AML-193 (cell line): Measurements from ENCODE around the gene LIMS1.
"Not testable (repeated sequence)": the region's sequence is repeated elsewhere in the genome, so short reads cannot be mapped to it uniquely, and the experiment has no call there.

ENCODE experiments used
- DNase-seq, 2 experiments: peaks; one replicate each; lab custom pipeline; 2025; lab: John Stamatoyannopoulos, UW

The LIMS1 gene, protein sequence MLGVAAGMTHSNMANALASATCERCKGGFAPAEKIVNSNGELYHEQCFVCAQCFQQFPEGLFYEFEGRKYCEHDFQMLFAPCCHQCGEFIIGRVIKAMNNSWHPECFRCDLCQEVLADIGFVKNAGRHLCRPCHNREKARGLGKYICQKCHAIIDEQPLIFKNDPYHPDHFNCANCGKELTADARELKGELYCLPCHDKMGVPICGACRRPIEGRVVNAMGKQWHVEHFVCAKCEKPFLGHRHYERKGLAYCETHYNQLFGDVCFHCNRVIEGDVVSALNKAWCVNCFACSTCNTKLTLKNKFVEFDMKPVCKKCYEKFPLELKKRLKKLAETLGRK

DNA sequence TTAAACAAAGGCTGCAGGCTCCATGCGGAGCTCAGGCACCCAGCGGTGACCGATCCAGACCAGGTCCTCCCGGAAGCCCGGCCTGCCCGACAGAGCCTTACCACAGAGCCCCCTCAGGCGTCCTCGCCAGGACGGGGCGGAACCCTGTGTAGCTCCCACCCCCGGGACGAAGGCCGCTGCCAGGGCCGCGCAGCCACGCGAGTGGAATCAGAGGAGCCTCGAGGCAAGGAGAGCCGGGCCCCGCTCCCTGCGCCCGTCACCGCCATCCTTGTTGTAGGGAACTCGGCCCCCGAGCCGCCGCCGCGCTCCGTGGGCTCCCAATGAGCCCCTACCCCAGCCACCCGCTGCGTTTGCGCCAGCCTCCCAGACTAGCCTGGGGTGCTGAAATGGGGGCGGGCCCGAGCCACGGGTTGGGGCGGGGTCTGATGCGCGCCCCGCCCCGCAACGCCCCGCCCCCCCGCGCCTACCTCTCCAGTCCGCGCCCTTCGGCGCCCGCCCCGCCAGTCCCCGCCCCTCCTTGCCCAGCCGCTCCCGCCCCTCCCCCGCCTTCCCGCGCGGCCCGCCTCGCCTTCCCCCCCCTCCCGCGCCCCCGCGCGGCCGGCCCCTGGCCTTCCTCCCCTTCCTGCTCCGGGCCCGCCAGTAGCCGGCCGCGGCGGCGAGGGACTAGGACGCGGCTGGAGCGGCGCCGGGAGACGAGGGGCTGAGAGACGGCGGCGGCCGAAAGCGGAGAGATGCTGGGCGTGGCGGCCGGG is at the start of gene LIMS1:
Gene LIMS1 (plus strand): TSS at position 639 of the 752 bp plus-strand sequence. CDS start 93 bp downstream, at position 732.
- DNase-seq = peak; percentile 59 to 80

DNA sequence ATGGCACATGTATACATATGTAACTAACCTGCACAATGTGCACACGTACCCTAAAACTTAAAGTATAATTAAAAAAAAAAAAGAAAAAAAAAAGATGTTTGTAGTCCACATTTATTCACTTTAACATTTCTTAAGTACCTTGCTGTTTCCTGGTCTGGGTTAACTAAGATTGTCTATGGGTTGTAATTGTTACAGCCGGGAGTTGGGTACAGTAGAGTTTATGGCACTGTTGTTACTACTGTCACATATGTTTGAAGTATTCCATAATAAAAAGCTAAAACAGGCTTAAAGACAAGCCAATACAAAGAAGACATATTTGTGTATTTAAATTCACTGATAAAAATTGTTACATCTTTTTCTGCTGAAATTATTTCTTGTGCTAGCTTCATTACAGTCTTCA is 49.0 kb upstream of the LIMS1 start:
- no peak for DNase-seq

DNA sequence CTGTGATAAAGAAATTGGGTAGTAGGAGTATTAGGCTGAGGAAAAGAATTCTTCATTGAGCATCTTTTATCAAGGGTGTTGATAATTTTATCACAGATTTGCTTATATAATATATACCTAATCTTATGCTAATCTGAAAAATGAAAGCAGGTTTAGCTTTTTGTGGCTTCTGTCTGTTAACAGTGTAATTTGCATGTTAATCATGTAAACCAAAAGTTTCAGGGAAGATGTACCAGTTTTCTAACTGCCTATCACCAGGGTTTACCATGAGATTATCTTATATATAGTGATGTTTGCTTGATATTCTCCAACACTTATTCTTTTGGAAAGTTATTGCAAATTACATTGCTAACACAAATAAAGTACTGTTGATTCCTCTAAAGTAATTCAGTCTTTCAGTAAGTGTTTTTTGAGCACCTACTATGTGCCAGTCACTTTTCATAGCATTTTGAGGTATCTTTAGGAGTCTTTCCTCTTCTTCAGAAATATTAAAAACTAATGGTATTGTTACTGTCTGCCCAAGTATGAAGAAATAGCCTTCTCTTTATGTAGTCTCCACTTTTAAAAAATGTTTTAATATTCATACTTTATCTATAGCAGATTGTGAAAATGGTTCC is 43.7 kb upstream of the LIMS1 start:
- no peak for DNase-seq

DNA sequence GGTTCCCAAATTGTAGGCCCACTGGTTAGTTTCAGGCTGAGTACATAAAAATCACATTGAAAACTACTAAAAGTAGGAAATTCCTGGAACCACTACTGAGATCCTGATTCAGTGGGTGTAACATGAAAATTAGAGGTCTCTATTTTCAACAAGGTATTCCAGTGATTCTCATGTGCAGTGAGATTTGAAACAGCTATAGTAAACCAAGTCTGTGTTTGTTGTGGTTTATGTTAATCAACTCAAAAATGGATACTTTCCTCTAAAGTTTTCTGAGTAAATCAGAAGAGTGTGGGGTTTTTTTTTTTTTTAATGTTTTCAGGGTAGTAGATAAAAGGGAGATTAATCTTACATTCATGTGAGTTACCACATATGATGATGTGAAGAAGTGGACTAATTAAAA is 42.4 kb upstream of the LIMS1 start:
- no peak for DNase-seq

DNA sequence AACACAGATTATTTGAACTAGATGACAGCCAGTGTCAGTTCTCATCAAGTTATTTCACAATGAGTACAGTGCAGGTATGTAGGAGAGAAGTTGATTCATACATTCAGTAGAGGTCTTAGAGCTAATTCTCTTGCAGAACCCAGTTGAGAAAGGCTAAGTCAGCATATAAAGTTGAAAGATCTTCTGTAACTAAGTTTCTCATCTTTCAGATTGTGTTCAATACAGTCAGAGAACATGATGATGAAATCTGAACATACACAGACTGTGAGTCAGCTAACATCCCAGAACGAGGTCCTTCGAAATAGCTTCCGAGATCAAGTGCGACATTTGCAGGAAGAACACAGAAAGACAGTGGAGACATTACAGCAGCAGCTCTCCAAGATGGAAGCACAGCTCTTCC is 41.9 kb upstream of the LIMS1 start:
- DNase-seq = no peak

DNA sequence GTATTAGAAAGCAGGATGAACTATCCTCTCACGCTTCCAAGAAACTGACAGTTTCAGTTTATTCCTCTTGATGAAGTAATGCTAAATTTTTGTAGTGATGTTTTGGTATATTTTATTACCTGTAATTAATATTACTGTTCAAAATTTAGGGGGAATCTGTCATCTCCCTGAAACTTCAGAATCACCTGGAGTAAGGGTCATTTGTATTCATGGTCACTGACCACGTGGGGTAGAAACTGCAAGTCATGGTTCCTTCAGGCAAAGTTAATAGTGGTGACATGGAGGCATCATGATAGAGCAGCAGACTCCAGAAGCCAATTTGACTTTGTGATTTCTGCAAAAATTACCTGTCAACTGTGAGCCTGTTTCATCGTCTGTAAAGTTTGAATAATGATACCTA is 38.1 kb upstream of the LIMS1 start:
- DNase-seq = not testable (repeated sequence)

DNA sequence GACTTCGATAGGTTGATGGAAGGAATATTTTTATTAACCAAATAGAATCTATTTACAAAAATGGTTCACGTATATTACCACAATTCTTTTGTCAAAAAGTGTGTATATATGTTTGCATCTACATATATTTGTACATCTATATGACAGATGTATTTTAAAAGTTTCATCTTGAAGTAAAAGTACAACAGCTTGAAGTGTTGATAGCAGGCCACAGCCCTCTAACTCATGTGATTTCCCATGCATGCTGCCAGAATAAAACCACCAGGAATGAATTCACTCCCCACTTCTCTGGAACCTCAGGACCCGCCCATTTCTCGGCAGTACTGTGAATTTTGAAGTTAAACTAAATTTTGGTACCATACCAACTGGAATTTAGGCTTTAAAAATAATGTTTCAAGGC is 26.6 kb upstream of the LIMS1 start:
- DNase-seq = not testable (repeated sequence)

DNA sequence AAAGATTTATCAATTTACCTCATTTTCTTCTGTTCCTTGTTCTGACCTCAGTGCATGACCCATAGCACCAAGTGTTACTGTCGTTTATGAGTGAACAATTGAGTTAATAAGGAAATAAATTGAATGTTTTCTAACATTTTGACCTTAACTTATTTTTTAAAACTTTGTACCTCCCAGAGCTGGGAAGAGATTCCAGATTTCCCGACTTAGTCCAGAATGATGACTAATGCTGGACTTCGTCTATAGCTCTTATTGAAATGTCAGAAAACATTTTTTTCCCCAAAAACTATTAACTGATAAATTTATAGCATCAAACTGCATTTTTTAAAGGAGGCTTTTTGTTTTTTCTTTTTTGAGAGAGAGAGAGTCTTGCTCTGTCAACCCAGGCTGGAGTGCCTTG is 21.8 kb upstream of the LIMS1 start:
- not testable (repeated sequence) for DNase-seq

DNA sequence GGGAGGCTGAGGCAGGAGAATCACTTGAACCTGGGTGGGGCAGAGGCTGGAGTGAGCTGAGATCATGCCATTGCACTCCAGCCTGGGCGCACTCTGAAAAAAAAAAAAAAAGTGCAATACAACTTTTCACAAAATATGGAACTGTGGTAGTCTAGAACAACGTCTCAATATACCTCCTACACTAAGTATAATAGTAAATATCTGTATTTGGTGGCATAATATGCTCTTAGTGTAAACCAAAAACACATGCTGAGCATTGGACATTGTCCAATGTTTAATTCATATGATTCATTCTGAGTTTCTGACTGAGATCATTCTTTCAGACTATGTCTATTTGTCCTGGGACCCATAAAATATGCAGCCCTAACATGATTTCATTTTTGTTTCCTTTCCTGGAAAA is 19.8 kb upstream of the LIMS1 start:
- DNase-seq = not testable (repeated sequence)

DNA sequence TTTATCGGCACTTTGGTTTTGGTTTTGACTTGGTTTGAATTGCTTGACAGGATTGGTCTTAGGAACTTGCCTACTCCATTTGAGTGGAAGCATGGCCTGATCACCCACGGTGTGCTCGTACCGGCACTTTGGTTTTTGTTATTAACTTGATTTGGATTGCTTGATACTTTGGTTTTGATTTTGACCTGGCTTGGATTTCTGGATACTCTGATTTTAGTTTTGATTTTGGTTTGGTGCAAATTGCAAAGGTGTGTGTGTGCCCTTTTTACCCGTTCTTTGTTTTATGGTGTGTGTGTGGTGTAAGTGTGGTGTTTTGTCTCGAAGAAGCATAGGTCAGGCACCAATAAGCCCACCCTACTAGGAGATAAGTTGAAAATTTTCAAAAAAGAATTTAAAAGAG is 9.6 kb upstream of the LIMS1 start:
- not testable (repeated sequence) for DNase-seq

DNA sequence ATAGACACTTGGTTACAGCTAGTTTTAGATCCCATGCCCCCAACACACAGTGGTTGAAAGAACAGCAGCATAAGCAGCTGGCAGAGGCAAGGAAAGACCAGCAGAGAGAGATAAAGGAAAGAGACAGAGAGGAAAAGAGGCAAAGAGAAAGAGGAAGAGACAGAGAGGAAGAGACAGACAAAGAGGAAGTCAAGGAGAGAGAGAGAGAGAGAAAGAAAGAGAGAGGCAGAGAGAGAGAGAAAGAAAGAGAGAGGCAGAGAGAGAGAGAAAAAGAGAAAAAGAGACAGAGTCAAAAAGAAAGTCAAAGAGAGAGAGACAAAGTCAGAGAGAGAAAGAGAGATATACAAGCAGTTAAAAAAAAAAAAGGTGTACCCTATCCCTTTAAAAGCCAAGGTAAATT is 9.0 kb upstream of the LIMS1 start:
- DNase-seq = not testable (repeated sequence)

DNA sequence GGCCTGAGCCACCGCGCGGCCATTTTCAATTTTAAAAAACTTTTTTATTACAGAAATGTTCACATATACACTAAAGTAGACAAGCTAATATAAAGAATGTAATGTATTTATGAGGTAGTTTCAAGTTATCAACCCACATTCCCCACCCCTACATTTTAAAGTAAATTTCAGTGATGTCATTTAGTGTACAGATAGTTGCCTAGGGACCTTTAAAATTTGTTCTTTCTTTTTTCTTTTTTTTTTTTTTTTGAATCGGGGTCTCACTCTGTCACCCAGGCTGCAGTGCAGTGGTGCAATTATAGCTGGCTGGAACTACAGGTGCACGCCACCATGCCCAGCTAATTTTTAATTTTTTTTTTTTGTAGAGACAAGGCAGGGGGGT is 2.6 kb upstream of the LIMS1 start:
- DNase-seq = no peak

DNA sequence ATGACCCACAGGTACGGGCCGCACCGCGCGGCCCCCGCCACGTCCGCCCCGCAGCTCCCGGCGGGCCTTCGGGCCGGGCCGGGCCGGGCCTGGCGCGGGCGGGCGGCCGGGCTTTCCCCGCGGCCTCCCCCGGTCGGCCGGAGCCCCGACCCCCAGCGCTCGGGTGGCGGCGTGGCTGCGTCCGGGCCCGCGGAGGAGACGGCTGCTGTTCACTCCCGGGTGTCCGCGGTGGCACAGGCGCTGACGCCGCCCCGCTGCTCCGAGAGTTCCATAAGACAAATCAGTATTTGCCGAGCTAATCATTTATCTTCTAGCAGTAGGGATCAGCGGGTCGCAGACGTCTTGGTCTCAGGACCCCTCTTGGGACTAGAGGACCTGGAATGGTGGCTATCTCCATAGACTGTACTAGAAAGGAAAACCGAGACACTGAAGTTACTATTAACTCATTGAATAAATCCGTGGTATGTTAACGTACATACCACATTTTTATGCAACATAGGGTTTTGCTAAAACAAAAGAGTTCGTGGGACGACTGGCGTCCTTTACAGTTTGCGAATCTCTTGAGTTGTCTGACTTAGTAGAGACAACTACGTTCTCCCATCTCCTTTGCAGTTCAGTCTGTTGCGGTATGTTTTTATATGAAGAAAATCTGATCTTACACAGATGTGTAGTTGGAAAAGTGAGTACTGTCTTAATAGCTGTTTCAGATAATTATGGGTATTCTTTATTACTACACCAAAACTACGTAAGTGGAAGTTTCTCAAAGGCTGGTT is 500 bp downstream of the LIMS1 start:
- peak in 1 of 2 experiments; percentile 26 for DNase-seq

DNA sequence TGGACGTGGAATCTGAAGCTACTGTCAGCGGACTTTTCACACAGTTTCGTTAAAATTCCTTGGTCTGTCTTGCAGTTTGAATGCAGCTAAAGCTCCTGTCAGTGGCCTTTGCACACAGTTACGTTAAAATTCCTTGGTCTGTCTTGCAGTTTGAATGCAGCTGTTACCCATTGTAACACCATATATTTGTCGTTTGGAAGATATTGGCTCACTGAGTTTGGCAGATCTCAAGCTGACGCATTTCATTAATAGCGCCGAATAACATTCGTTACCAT is 1.0 kb downstream of the LIMS1 start:
- no peak for DNase-seq

DNA sequence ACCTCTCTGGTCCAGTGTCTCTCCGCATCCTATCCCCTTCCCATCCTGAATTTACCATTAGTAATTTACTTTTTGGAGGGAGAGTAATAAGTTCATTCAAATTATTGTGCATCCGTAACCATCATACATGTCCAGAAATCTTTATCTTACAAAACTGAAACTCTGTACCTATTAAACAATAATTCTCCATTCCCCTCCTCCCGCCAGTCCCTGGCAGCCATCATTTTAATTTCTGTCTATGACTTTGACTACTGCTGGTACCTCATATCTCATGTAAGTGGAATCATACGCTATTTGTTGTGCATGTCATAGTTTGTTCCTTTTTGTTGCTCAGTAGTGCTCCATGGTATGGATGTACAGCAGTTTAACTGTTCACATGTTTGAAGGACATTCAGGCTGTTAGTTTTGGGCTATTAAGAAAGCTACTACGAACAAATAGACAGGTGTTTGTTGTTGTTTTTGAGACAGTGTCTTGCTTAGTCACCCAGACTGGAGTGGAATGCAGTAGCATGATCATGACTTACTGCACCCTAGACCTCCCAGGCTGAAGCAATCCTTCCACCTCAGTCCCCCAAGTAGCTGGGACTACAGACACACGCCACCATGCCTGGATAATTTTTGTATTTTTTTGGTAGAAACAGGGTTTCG is 2.0 kb downstream of the LIMS1 start:
- DNase-seq = no peak

DNA sequence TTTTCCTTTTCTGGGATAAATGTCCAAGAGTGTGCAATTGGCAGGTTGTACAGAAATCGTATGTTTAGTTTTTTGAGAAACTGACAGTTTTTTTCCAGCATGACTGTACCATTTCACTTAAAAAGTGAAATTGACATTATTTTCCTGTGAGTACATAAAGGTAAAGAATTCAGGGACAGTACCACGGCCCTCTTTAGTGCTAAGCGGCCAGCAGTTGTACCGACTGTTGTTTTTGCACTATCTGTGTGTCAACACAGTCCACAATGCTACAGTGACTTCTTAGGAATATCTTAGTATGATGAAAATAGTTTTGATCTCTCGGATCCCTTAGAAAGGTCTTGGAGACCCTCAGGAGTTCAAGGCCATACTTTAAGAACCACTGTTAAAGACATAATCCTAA is 2.6 kb downstream of the LIMS1 start:
- DNase-seq = no peak

DNA sequence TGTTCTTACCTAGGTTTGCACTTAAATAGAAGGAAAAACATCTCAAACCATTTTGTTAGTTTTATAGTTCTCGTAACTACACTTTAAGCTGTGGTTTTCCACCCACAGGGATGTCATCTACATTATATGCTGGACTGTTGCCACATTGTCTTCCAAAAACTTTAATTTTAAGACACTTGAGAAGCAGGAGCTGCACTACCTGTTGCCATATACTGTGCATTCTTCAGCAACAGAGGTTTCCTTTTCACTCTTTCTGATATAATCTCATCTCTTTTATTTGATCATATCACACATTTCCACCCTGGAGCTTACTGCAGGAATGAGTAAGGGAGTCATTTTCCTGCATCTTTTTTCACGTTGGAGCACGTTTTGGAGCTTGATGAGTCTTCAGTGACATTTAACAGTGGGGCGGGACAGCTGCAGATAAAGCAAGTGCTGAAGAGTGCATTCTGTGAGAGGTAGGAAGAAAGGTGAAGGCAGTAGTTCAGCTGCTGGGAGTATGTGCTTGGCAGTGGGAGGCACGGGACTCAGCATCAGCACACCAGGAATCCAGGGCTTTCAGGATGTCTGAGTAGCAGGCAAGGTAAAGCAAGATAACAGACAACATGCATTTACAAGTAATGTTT is 3.8 kb downstream of the LIMS1 start:
- no peak for DNase-seq

DNA sequence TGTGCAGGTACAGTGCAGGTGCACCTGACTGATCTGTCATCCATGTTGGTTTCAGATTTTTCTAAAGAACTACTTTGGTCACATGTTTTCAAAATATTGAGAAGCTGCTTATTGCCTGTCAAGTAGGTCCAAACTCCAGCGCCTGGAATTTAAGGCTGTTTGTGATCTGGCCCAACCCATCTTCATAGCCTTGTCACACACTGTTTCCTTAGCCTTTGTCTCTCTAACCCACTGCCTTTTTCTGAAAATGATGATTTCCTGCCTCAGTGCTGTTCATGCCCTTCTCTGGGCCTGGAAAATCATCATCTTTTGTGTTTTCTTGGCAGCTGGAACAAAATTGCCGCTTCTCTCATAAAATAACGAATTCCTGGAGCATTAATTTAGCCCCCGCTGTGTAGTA is 7.2 kb downstream of the LIMS1 start:
- DNase-seq = no peak

DNA sequence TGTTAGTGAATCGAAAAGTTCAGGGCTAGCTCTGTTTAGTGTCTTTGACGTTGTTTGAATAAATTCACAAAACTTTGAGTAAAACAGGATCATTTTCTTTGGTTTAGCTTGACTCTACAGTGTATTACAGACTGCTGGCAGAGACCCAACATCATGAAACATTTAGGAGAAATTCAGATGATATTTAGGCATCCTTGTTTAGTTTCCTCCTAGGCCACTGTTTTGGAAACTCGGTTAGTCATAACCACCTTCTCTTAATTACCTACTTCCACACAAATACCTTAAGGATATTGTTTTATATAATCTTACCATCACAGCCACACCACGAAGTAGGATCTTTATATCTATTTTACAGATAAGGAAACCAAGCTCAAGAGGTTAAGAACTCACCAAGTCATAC is 7.8 kb downstream of the LIMS1 start:
- no peak for DNase-seq

DNA sequence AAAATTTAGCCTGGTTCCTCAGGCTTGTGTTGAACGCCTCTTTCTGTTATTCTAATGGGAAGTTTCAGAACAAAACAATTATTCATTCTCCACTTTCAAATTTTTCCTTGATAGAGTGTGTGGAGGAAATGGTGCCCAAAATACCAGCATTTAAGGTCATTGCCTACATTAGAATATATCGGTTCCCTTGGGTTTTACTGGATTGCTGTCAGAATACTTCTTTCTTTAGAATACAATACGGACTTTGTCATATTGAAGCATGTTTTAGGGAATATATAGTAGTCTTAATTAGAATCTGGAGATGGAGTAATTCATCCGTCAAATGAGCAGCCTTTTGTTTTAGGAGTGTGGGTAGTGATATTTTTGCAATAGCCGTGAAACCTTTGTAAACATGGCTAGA is 13.3 kb downstream of the LIMS1 start:
- DNase-seq = no peak

DNA sequence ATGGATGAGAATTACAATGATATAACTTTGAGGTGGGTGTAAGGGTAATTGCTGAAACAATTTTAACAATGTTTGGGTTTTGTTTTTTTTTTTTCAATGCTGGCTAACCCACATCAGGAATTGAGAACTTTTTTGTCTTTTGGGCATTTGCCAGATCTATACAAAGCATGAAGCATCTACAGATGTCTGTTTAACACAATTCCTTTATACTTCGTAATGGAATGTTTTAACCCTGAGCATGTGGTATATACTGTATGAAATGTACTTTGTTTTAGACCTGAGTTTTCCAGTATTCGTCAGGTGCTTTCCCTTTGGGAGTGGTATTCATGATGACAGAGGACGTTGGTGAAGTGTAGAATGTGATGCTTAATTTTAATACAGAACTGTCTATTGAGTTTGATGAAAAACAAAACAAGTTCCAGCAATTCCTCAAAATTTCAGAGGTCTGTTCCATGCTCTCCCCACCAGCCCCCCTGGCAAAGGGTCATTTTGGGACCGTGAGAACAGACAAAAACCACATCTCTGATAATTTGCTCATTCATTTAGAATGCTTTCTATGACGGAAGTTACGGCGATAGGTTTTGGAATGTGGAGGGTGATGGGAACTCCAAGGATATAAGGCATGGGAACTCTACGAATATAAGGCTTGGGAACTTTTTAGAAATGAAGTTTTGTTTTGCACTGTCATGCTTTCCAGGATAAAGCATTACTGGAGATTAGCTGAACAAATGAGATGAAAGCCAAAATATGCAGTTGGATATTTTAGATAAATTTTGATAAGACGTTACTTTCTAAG is 14.1 kb downstream of the LIMS1 start:
- no peak for DNase-seq
